Measurements from ENCODE around the gene CX3CL1.

The CX3CL1 gene

GRCh38 chr16:57361404-57361803 lies 10.9 kb upstream of the CX3CL1 start (continued):
- no peak for TF ChIP-seq CREB5 (CRISPR knock-in tag; IDR thresholded peaks at IDR 0.05; ENCODE audit: low read depth)

- TF ChIP-seq ZNF565 (CRISPR knock-in tag; conservative IDR thresholded peaks at IDR 0.05; ENCODE audit: low read depth) = no peak
- no peak for TF ChIP-seq ZFP30 (CRISPR knock-in tag; IDR thresholded peaks at IDR 0.05)
- no peak for TF ChIP-seq SNAI2 (CRISPR knock-in tag; IDR thresholded peaks at IDR 0.05)
- TF ChIP-seq PPARA (CRISPR knock-in tag; IDR thresholded peaks at IDR 0.05; ENCODE audit: borderline replicate concordance) = no peak
- TF ChIP-seq ZC3H10 (CRISPR knock-in tag; IDR thresholded peaks at IDR 0.05) = no peak
- no peak for TF ChIP-seq ESRRG (CRISPR knock-in tag; IDR thresholded peaks at IDR 0.05)
- no peak for TF ChIP-seq POU6F1 (CRISPR knock-in tag; IDR thresholded peaks at IDR 0.05; ENCODE audit: borderline replicate concordance, low read depth)
- TF ChIP-seq TSHZ2 (CRISPR knock-in tag; IDR thresholded peaks at IDR 0.05) = no peak
- ATAC-seq = no peak
These were observed 8.1 kb upstream of the CX3CL1 start for GRCh38 chr16:57364143-57364542.

- no peak for TF ChIP-seq ISL1 (CRISPR knock-in tag; IDR thresholded peaks at IDR 0.05)
- TF ChIP-seq GLIS3 (CRISPR knock-in tag; IDR thresholded peaks at IDR 0.05) = no peak
- TF ChIP-seq BACH2 (CRISPR knock-in tag; IDR thresholded peaks at IDR 0.05; ENCODE audit: borderline replicate concordance) = no peak
- TF ChIP-seq TCF4 (CRISPR knock-in tag; IDR thresholded peaks at IDR 0.05; ENCODE audit: borderline replicate concordance) = no peak
- TF ChIP-seq ESRRG (CRISPR knock-in tag; IDR thresholded peaks at IDR 0.05) = no peak
- no peak for TF ChIP-seq ZNF565 (CRISPR knock-in tag; conservative IDR thresholded peaks at IDR 0.05; ENCODE audit: low read depth)
- no peak for TF ChIP-seq ZFP30 (CRISPR knock-in tag; IDR thresholded peaks at IDR 0.05)
- TF ChIP-seq POU6F1 (CRISPR knock-in tag; IDR thresholded peaks at IDR 0.05; ENCODE audit: borderline replicate concordance, low read depth) = no peak
- no peak for TF ChIP-seq TSHZ2 (CRISPR knock-in tag; IDR thresholded peaks at IDR 0.05)
- no peak for TF ChIP-seq CSDC2 (CRISPR knock-in tag; IDR thresholded peaks at IDR 0.05)
- TF ChIP-seq SNAI2 (CRISPR knock-in tag; IDR thresholded peaks at IDR 0.05) = no peak
- TF ChIP-seq PPARA (CRISPR knock-in tag; IDR thresholded peaks at IDR 0.05; ENCODE audit: borderline replicate concordance) = no peak
- no peak for TF ChIP-seq CSRNP3 (CRISPR knock-in tag; IDR thresholded peaks at IDR 0.05)
- no peak for TF ChIP-seq PATZ1 (CRISPR knock-in tag; IDR thresholded peaks at IDR 0.05; ENCODE audit: borderline replicate concordance)
- TF ChIP-seq ZC3H10 (CRISPR knock-in tag; IDR thresholded peaks at IDR 0.05) = no peak
- peak; percentile 12; the same call in 2 of the 3 replicates for ATAC-seq
These were observed 5.7 kb upstream of the CX3CL1 start for GRCh38 chr16:57366544-57367040.

All from SK-N-SH treated with all-trans-retinoic acid at 6 μM for 48 hours (cell line).